ENCODE data around the gene TP53BP2. TPM values are rescaled to one million over a fixed set of nuclear protein-coding genes. Genes with fewer than 3 reads are reported as not detected.

Gene TP53BP2
- total RNA-seq, 1 donor from 2014 or later = 63.8 TPM

GRCh38 chr1:223752721-223753515, 92.8 kb downstream of the TP53BP2 start:
- Mint-ChIP-seq H3K4me3 (no peak overlapping the region), H3K4me1 (peaks cover 8% of the 10 kb centered on the region), H3K36me3 (peaks cover 27% of the 10 kb centered on the region), H3K9me3 (no peaks in the 10 kb centered on the region), H3K27ac (no peak overlapping the region), H3K27me3 (ENCODE audit: low read depth) (no peaks in the 10 kb centered on the region)
- no peak for DNase-seq (ENCODE audit: low spot score in 2 of 2, unreplicated experiment in 2 of 2)
- TF ChIP-seq CTCF (IDR thresholded peaks at IDR 0.05; ENCODE audit: unreplicated experiment) = no peak

GRCh38 chr1:223751696-223752095, 94.1 kb downstream of the TP53BP2 start:
- TF ChIP-seq CTCF (IDR thresholded peaks at IDR 0.05; ENCODE audit: unreplicated experiment) = no peak

GRCh38 chr1:223750730-223751570, 94.8 kb downstream of the TP53BP2 start:
- H3K4me3 Mint-ChIP-seq = no peak overlapping the region
- H3K4me1 Mint-ChIP-seq = peaks cover 6% of the 10 kb centered on the region

More at GRCh38 chr1:223751696-223752095, 94.1 kb downstream of the TP53BP2 start:
- Mint-ChIP-seq H3K4me3 (no peak overlapping the region), H3K27me3 (ENCODE audit: low read depth) (no peaks in the 10 kb centered on the region), H3K27ac (no peak overlapping the region), H3K9me3 (no peaks in the 10 kb centered on the region), H3K36me3 (peaks cover 31% of the 10 kb centered on the region), H3K4me1 (peaks cover 8% of the 10 kb centered on the region)
- no peak for DNase-seq (ENCODE audit: low spot score in 2 of 2, unreplicated experiment in 2 of 2)

GRCh38 chr1:223748773-223749733, 96.7 kb downstream of the TP53BP2 start:
- TF ChIP-seq CTCF (IDR thresholded peaks at IDR 0.05; ENCODE audit: unreplicated experiment) = peak; percentile 92
- Mint-ChIP-seq H3K4me3 (peak overlapping the region; percentile 78), H3K27ac (peak overlapping the region; percentile 80), H3K4me1 (peaks cover 4% of the 10 kb centered on the region), H3K27me3 (ENCODE audit: low read depth) (no peaks in the 10 kb centered on the region), H3K9me3 (no peaks in the 10 kb centered on the region), H3K36me3 (peaks cover 31% of the 10 kb centered on the region)
- peak; percentile 46 to 78 for DNase-seq (ENCODE audit: low spot score in 2 of 2, unreplicated experiment in 2 of 2)

More at GRCh38 chr1:223750730-223751570, 94.8 kb downstream of the TP53BP2 start:
- no peaks in the 10 kb centered on the region for H3K27me3 Mint-ChIP-seq (ENCODE audit: low read depth)
- peaks cover 31% of the 10 kb centered on the region for H3K36me3 Mint-ChIP-seq
- H3K9me3 Mint-ChIP-seq = no peaks in the 10 kb centered on the region
- no peak for TF ChIP-seq CTCF (IDR thresholded peaks at IDR 0.05; ENCODE audit: unreplicated experiment)
- DNase-seq (ENCODE audit: low spot score in 2 of 2, unreplicated experiment in 2 of 2) = no peak
- no peak overlapping the region for H3K27ac Mint-ChIP-seq

GRCh38 chr1:223748405-223748772, 97.4 kb downstream of the TP53BP2 start:
- peak overlapping the region; percentile 80 for H3K27ac Mint-ChIP-seq
- DNase-seq (ENCODE audit: low spot score in 2 of 2, unreplicated experiment in 2 of 2) = no peak
- peak overlapping the region; percentile 78 for H3K4me3 Mint-ChIP-seq
- no peaks in the 10 kb centered on the region for H3K9me3 Mint-ChIP-seq
- TF ChIP-seq CTCF (IDR thresholded peaks at IDR 0.05; ENCODE audit: unreplicated experiment) = no peak
- no peaks in the 10 kb centered on the region for H3K27me3 Mint-ChIP-seq (ENCODE audit: low read depth)
- H3K4me1 Mint-ChIP-seq = peaks cover 4% of the 10 kb centered on the region
- H3K36me3 Mint-ChIP-seq = peaks cover 33% of the 10 kb centered on the region

All from mesothelial cell of epicardium (in vitro differentiated cells).